ENCODE results near the gene LRRC3. TPM values are rescaled to one million over a fixed set of nuclear protein-coding genes. Genes with fewer than 3 reads are reported as not detected.

Gene LRRC3
- total and polyA plus RNA-seq, 2 of the 4 experiments (the other 2 are of a cell fraction): under 0.01 to 0.38 TPM

DNA sequence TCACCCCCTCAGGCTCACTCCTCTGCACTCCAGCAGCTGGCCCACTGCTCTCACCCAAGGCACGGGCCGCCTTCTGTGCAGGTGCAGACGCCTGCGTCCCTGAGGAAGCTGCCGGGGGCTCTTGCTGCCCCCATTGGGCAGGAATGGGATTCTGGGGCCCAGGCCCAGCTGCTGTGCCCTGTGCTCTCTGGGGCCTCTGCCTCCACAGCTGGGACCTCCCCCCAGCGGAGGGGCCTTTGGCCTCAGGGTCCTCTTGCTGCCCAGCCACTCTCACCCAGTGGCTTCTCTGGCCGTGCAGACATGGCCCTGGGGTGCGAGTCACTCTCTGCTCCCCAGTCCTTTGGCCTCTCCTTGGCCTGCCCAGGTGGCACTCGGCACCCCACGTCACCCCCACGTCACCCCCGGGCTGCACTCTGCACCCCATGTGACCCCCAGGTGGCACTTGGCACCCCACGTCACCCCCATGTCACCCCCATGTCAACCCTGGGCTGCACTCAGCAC, 19.1 kb upstream of the LRRC3 start:
- in situ Hi-C loops (cut with MboI; ENCODE audit: low sequenced_read_pairs) (no loop called here), intact Hi-C loops (cut with micrococcal nuclease) (no loop called here)
- 52% methylated on average over 8 of the region's 13 CpGs; no CpG with 5 or more reads in 1 of the 2 experiments for WGBS, 2 experiments (ENCODE audit: extremely low coverage in 2 of 2, insufficient read length in 1 of 2)

More for the DNA sequence above, 19.1 kb upstream of the LRRC3 start:
- Histone ChIP-seq H3K56ac (ENCODE audit: extremely low read depth, insufficient read depth, low read length) (no peak overlapping the region), H3K9me1 (ENCODE audit: insufficient read depth, low read length) (no peaks in the 10 kb centered on the region), H4K8ac (ENCODE audit: low read depth in 2 of 2, low read length in 2 of 2) (no peak overlapping the region), H2BK20ac (ENCODE audit: low read depth, low read length) (no peak overlapping the region), H3K4ac (ENCODE audit: low read depth, low read length) (no peak overlapping the region), H2BK15ac (ENCODE audit: low read depth, low read length) (no peak overlapping the region), H3K36me3 (ENCODE audit: control insufficient read depth, insufficient read depth, low read length) (no peaks in the 10 kb centered on the region), H2AFZ (replicated peaks; ENCODE audit: low read length, poor library complexity) (no peak overlapping the region), H3K14ac (replicated peaks; ENCODE audit: low read depth, low read length) (no peak overlapping the region), H2AK5ac (ENCODE audit: low read depth, low read length) (no peak overlapping the region), H3K79me1 (ENCODE audit: low read depth in 1 of 2, low read length in 2 of 2) (no peaks in the 10 kb centered on the region), H3K9me3 (ENCODE audit: control insufficient read depth, insufficient read depth, low read length) (peaks cover 26% of the 10 kb centered on the region), H3K4me2 (ENCODE audit: low read depth, low read length) (no peak overlapping the region), H3K18ac (ENCODE audit: low read depth, low read length) (no peak overlapping the region), H3K9ac (ENCODE audit: low read depth, low read length) (no peak overlapping the region), H3K4me1 (ENCODE audit: control insufficient read depth, insufficient read depth, low read length) (no peaks in the 10 kb centered on the region), H3K27me3 (ENCODE audit: control insufficient read depth, insufficient read depth, low read length) (no peaks in the 10 kb centered on the region), H4K20me1 (ENCODE audit: insufficient read depth, low read length) (no peaks in the 10 kb centered on the region), H4K91ac (ENCODE audit: insufficient read depth, low read depth, low read length) (no peak overlapping the region), H3K4me3 (ENCODE audit: insufficient read depth, low read depth, low read length) (no peak overlapping the region), H2BK120ac (ENCODE audit: low read depth, low read length) (no peak overlapping the region), H4K5ac (ENCODE audit: low read depth, low read length) (no peak overlapping the region), H3K23ac (ENCODE audit: low read depth, low read length) (no peak overlapping the region), H2AK9ac (replicated peaks; ENCODE audit: low read depth, low read length, poor library complexity) (no peak overlapping the region), H2BK5ac (ENCODE audit: low read depth, low read length, poor library complexity, severe bottlenecking) (no peak overlapping the region), H3K27ac (ENCODE audit: insufficient read depth, low read length) (no peak overlapping the region)
- dilution Hi-C loops (cut with HindIII; ENCODE audit: low sequenced_read_pairs, unreplicated experiment): no loop called here
- no TSS peak for BruUV-seq (replicated peaks)
- TF ChIP-seq NFE2L2 (IDR thresholded peaks at IDR 0.05; ENCODE audit: low read depth, low read length) (no peak), POLR2A (IDR thresholded peaks at IDR 0.05; ENCODE audit: low read depth, low read length) (no peak), RFX5 (IDR thresholded peaks at IDR 0.05; ENCODE audit: low read depth, low read length) (no peak), MAFK (IDR thresholded peaks at IDR 0.05; ENCODE audit: low read depth, low read length) (no peak), MAZ (IDR thresholded peaks at IDR 0.05; ENCODE audit: borderline replicate concordance, low read depth, low read length) (no peak), CHD1 (IDR thresholded peaks at IDR 0.05; ENCODE audit: low read depth, low read length) (no peak), RAD21 (IDR thresholded peaks at IDR 0.05; ENCODE audit: low read length) (no peak), CEBPB (IDR thresholded peaks at IDR 0.05; ENCODE audit: low read depth, low read length) (no peak), FOS (IDR thresholded peaks at IDR 0.05; ENCODE audit: low read depth, low read length) (no peak), SMC3 (IDR thresholded peaks at IDR 0.05; ENCODE audit: low read depth, low read length) (no peak)
- TF ChIP-seq, protein P1, sequence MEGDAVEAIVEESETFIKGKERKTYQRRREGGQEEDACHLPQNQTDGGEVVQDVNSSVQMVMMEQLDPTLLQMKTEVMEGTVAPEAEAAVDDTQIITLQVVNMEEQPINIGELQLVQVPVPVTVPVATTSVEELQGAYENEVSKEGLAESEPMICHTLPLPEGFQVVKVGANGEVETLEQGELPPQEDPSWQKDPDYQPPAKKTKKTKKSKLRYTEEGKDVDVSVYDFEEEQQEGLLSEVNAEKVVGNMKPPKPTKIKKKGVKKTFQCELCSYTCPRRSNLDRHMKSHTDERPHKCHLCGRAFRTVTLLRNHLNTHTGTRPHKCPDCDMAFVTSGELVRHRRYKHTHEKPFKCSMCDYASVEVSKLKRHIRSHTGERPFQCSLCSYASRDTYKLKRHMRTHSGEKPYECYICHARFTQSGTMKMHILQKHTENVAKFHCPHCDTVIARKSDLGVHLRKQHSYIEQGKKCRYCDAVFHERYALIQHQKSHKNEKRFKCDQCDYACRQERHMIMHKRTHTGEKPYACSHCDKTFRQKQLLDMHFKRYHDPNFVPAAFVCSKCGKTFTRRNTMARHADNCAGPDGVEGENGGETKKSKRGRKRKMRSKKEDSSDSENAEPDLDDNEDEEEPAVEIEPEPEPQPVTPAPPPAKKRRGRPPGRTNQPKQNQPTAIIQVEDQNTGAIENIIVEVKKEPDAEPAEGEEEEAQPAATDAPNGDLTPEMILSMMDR (conservative IDR thresholded peaks at IDR 0.05; ENCODE audit: low read depth, low read length): no peak
- TF ChIP-seq, protein P2, sequence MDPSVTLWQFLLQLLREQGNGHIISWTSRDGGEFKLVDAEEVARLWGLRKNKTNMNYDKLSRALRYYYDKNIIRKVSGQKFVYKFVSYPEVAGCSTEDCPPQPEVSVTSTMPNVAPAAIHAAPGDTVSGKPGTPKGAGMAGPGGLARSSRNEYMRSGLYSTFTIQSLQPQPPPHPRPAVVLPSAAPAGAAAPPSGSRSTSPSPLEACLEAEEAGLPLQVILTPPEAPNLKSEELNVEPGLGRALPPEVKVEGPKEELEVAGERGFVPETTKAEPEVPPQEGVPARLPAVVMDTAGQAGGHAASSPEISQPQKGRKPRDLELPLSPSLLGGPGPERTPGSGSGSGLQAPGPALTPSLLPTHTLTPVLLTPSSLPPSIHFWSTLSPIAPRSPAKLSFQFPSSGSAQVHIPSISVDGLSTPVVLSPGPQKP (IDR thresholded peaks at IDR 0.05; ENCODE audit: borderline replicate concordance, low read depth, low read length): no peak
- TF ChIP-seq, protein P3, sequence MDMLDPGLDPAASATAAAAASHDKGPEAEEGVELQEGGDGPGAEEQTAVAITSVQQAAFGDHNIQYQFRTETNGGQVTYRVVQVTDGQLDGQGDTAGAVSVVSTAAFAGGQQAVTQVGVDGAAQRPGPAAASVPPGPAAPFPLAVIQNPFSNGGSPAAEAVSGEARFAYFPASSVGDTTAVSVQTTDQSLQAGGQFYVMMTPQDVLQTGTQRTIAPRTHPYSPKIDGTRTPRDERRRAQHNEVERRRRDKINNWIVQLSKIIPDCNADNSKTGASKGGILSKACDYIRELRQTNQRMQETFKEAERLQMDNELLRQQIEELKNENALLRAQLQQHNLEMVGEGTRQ (IDR thresholded peaks at IDR 0.05; ENCODE audit: low read depth, low read length): no peak
- DNase-seq (no peak), ATAC-seq (ENCODE audit: low read depth) (no peak)
- ChIA-PET CTCF (no interaction called here), POLR2A (ENCODE audit: unreplicated experiment) (no interaction called here)

All from IMR-90 (cell line).